GM12891 (cell line): ENCODE results near the gene FNDC3B.

Experiments used
- POLR2A ChIP-seq: IDR thresholded peaks from 2 replicates; pipeline ENCODE4 v1.6.1; 2011; ENCODE audit warnings: low read depth, low read length, control low read depth
- POLR2AphosphoS5 ChIP-seq: IDR thresholded peaks from 2 replicates; pipeline ENCODE4 v1.6.1; 2011; ENCODE audit warnings: low read depth, low read length, control low read depth

DNA sequence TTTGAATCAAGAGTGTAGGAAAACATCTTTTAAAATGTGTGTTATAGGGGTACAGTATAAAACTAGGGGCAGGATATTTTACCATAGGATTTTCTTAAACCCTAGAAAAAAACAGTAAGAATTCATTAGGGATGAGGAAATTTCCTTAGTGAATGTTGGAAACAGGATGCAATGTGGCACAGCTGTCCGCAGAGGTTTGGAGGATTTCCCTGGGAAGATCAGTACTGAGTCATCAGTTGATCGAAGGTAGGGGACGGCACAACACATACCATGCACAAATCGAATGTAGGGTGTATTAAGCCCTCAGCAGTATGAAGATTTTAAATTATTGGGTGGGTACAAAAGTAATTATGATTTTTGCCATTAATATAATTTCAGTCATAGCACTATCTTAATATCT is 49.9 kb downstream of the FNDC3B start:
- TF ChIP-seq POLR2A (no peak), POLR2AphosphoS5 (no peak)
